NCI-H2196 treated with DMSO at 0.1 percent for 48 hours (cell line): ENCODE measurements around the gene GRK3.
"Not testable (repeated sequence)": the region's sequence is repeated elsewhere in the genome, so short reads cannot be mapped to it uniquely, and the experiment has no call there.

ENCODE experiments used
- DNase-seq: peaks from one replicate; lab custom pipeline; 2025; ENCODE audit not compliant: unreplicated experiment; lab: John Stamatoyannopoulos, UW

GRK3 gene

DNA sequence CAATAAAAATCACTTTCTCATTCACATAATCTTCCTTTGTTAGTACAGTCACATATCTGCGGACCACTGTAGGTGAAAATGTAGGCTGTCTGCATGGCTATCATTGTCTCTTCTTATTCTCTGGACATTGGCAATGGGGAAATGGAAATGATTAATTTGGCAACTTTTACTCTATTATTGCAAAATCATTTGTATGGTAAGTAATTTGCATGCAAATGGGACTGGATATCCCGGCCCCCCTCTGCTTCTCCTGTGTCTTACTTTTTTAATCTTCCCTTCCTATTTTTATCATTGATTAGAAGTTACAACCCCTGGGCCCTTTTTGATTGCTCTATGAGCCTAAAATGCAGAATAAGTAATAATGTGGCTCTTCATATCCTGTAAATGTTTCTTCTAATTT is 6.0 kb downstream of the GRK3 start:
- DNase-seq: no peak

GRCh38 chr22:25571969-25572707 is 7.7 kb downstream of the GRK3 start:
- DNase-seq: not testable (repeated sequence)

- no peak for DNase-seq
Observed at GRCh38 chr22:25572708-25573171, 8.3 kb downstream of the GRK3 start.

- DNase-seq: no peak
Observed at GRCh38 chr22:25573841-25574240, 9.4 kb downstream of the GRK3 start.

DNA sequence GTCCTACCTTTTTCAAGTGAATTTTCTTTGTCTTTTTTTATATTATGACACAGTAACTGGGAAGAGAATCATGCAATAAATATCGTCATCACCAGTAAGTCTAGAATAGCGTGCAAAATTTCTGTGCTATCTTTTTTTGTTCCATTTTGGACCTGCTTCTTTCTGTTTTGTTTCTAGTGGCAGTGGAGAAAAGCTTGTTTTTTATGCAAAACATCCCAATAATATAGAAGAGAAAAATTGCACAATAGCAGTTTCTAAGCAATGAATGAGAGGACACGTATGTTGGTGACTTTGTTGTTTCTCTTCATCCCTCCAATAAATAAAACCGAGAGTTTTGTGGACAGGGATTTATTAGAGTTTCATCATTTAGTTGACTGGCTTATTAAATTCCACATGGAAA is 10.3 kb downstream of the GRK3 start:
- no peak for DNase-seq

- DNase-seq: not testable (repeated sequence)
Observed at GRCh38 chr22:25575674-25576392, 11.4 kb downstream of the GRK3 start.

DNA sequence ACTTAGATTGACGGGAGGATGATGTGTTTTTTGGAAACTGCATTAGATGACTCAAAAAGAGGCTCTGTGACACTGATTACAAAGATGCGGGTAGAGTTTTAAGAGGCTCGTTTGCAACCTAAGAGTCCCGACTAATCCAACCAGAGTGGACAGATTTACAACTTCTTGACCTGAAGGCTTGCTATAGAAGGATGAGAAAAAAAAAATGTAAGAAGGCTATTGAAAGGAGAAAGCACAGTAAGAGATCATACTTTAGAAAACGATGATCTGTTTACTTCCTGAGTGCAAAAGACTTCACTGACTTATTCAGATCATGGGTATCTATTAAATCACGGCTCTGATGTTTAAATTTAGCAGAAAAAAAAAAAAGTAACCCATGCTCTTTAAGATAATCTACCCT is 17.0 kb downstream of the GRK3 start:
- DNase-seq: not testable (repeated sequence)

GRCh38 chr22:25582946-25583345 is 18.5 kb downstream of the GRK3 start:
- no peak for DNase-seq

- not testable (repeated sequence) for DNase-seq
Observed at GRCh38 chr22:25584993-25585392, 20.5 kb downstream of the GRK3 start.

GRCh38 chr22:25589664-25590063 is 25.2 kb downstream of the GRK3 start:
- DNase-seq: not testable (repeated sequence)

DNA sequence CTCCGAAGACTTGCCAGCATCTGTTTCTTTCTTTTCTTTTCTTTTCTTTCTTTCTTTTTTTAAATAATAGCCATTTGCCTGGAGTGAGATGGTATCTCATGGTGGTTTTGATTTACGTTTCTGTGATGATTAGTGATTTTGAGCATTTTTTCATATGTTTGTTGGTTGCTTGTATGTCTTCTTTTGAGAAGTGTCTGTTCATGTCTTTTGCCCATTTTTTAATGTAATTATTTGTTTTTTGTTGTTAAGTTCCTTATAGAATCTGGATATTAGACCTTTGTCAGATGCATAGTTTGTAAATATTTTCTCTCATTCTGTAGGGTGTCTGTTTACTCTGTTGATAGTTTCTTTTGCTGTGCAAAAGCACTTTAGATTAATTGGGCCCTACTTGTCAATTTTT is 28.8 kb downstream of the GRK3 start:
- DNase-seq: not testable (repeated sequence)

DNA sequence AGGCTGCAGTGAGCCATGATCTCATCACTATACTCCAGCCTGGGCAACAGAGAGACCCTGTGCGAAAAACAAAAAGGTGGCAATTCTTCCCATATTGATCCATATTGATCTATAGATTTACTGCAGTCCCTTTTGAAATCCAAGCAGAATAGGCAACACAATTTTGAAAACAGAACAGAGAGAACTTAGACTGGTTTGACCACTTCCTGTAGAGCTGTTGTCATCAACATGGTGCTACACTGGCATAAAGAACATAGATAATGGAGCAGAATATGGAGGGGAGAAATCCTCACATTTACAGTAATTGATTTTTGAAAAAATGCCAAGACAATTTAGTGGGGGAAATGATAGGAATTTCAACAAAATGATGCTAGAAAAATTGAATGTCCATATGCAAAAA is 34.1 kb downstream of the GRK3 start:
- DNase-seq: no peak

DNA sequence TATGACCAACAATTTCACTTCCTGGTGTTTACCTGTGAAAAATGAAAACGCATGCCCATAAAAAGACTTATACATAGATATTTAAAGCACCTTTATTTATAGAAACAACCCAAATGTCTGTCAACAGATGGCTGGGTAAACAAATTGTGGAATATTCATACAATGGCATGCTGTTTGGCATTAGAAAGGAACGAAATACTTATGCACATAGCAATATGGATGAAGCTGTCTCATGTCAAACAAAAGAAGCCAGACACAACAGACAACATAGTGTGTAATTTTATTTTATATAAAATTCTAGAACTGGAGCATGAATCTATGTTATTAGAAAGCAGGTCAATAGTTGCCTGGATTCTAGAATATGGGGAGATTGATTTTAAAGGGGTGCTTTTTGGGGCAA is 38.0 kb downstream of the GRK3 start:
- DNase-seq: no peak

GRCh38 chr22:25602916-25603315 is 38.4 kb downstream of the GRK3 start:
- no peak for DNase-seq

GRCh38 chr22:25605146-25605545 is 40.7 kb downstream of the GRK3 start:
- DNase-seq: not testable (repeated sequence)

- not testable (repeated sequence) for DNase-seq
Observed at GRCh38 chr22:25605565-25605964, 41.1 kb downstream of the GRK3 start.

GRCh38 chr22:25611284-25611683 is 46.8 kb downstream of the GRK3 start:
- DNase-seq: not testable (repeated sequence)

- DNase-seq: not testable (repeated sequence)
Observed at GRCh38 chr22:25613131-25613530, 48.7 kb downstream of the GRK3 start.

DNA sequence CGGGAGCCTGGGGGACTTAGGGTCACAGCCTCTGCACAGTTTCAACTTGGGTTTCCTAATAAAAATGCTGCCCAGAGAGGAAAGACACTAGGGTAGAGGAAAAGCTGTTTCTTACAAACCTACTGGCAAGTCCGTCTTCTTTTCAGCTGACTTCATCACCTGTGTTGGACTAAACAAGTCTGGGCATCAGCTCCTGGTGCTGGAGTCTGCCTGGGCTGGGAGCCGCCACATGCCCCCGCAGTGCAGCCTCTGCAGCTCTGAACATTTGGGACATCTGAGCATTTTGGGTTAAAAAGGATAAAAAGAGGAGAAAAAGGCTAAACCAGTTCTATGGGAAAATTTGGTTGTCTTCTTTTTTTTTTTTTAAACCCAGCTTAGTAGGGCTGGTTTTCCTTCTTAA is 49.1 kb downstream of the GRK3 start:
- not testable (repeated sequence) for DNase-seq

GRCh38 chr22:25614791-25615190 is 50.3 kb downstream of the GRK3 start:
- DNase-seq: not testable (repeated sequence)

DNA sequence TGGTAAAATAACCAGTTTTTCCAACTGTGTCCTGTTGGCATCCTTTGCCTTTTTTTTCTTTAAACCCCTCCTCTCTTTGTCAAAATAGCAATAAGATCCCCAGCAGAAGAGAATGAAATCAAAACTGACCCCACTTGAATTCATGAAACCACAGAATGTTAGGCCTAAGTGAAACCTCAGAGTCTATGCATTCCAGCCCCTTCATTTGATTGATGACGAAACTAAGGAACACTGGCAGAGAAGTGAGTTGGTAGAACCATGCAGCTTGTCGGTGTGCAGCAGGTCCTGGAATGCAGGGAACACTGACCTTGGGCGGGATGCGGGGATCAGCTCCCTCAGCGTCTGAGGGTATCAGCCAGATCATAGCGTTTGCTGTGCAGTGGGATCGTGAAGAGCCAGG is 57.5 kb downstream of the GRK3 start:
- DNase-seq: no peak

GRCh38 chr22:25623310-25623734 is 58.8 kb downstream of the GRK3 start:
- DNase-seq: no peak
